Neural crest cell (in vitro differentiated cells): ENCODE measurements around the gene TSC2. TPM values are rescaled to one million over a fixed set of nuclear protein-coding genes. Genes with fewer than 3 reads are reported as not detected.
"Not testable (repeated sequence)": the region's sequence is repeated elsewhere in the genome, so short reads cannot be mapped to it uniquely, and the experiment has no call there.

Experiments used
- DNase-seq: peaks from one replicate; pipeline ENCODE4 v3.0.0; 2021; ENCODE audit warnings: low read depth, mixed read lengths, low spot score
- H3K27ac Mint-ChIP-seq: one replicate; pipeline ENCODE4 v1.8.0; 2021; ENCODE audit warnings: mild to moderate bottlenecking, mixed read lengths; ENCODE audit not compliant: unreplicated experiment
- H3K27me3 Mint-ChIP-seq: 2 replicates; pipeline ENCODE4 v1.8.0; 2021; ENCODE audit warnings: low read depth, mild to moderate bottlenecking, mixed read lengths
- H3K36me3 Mint-ChIP-seq: 2 replicates; pipeline ENCODE4 v1.8.0; 2021; ENCODE audit warnings: low read depth, mild to moderate bottlenecking, mixed read lengths
- H3K4me1 Mint-ChIP-seq: 2 replicates; pipeline ENCODE4 v1.8.0; 2021; ENCODE audit warnings: mixed read lengths
- H3K4me3 Mint-ChIP-seq: one replicate; pipeline ENCODE4 v1.8.0; 2021; ENCODE audit warnings: mild to moderate bottlenecking, mixed read lengths
- H3K9me3 Mint-ChIP-seq: 2 replicates; pipeline ENCODE4 v1.8.0; 2021; ENCODE audit warnings: mixed read lengths
- CTCF ChIP-seq: fragments of 200-600 bp; sonication (generic); conservative IDR thresholded peaks from 2 replicates; pipeline ENCODE4 v1.5.0; 2021; ENCODE audit warnings: antibody characterized with exemption, mild to moderate bottlenecking
- total RNA-seq: library from RNA; stranded (reverse); gene quantifications from 2 replicates; pipeline ENCODE4 v1.2.1, GENCODE V29; 2021

Gene TSC2
- total RNA-seq, 1 donor from 2014 or later, result 175 TPM

- Mint-ChIP-seq H3K27me3 (peaks cover 26% of the 10 kb centered on the region), H3K9me3 (no peaks in the 10 kb centered on the region), H3K36me3 (no peaks in the 10 kb centered on the region)
Measured at GRCh38 chr16:2030036-2030435, 17.7 kb upstream of the TSC2 start.

GRCh38 chr16:2031081-2031577 lies 16.7 kb upstream of the TSC2 start:
- Mint-ChIP-seq H3K27ac (no peak overlapping the region), H3K27me3 (peaks cover 20% of the 10 kb centered on the region), H3K36me3 (no peaks in the 10 kb centered on the region), H3K9me3 (no peaks in the 10 kb centered on the region), H3K4me1 (peaks cover 9% of the 10 kb centered on the region), H3K4me3 (no peak overlapping the region)
- DNase-seq, result no peak
- TF ChIP-seq CTCF, result no peak

More at GRCh38 chr16:2030036-2030435, 17.7 kb upstream of the TSC2 start:
- no peak for DNase-seq
- Mint-ChIP-seq H3K4me1 (peaks cover 9% of the 10 kb centered on the region), H3K4me3 (peak overlapping the region; percentile 49), H3K27ac (no peak overlapping the region)
- no peak for TF ChIP-seq CTCF

GRCh38 chr16:2032285-2033056 lies 15.3 kb upstream of the TSC2 start:
- Mint-ChIP-seq H3K27me3 (peaks cover 16% of the 10 kb centered on the region), H3K4me1 (peaks cover 8% of the 10 kb centered on the region), H3K36me3 (no peaks in the 10 kb centered on the region), H3K9me3 (no peaks in the 10 kb centered on the region), H3K4me3 (no peak overlapping the region), H3K27ac (peak overlapping the region; percentile 19)
- DNase-seq, result no peak
- TF ChIP-seq CTCF, result no peak

- H3K27ac Mint-ChIP-seq, result no peak overlapping the region
Measured at GRCh38 chr16:2033057-2033908, 14.5 kb upstream of the TSC2 start.

GRCh38 chr16:2033909-2034695 lies 13.7 kb upstream of the TSC2 start:
- H3K4me3 Mint-ChIP-seq, H3K27ac Mint-ChIP-seq, DNase-seq, H3K9me3 Mint-ChIP-seq, H3K27me3 Mint-ChIP-seq, H3K4me1 Mint-ChIP-seq, H3K36me3 Mint-ChIP-seq: not testable (repeated sequence)

More at GRCh38 chr16:2033057-2033908, 14.5 kb upstream of the TSC2 start:
- Mint-ChIP-seq H3K36me3 (no peaks in the 10 kb centered on the region), H3K27me3 (peaks cover 8% of the 10 kb centered on the region), H3K9me3 (no peaks in the 10 kb centered on the region), H3K4me1 (peaks cover 5% of the 10 kb centered on the region), H3K4me3 (no peak overlapping the region)
- DNase-seq, result no peak
- TF ChIP-seq CTCF, result no peak
